Measurements from ENCODE around the gene GARNL3.

GARNL3 gene

DNA sequence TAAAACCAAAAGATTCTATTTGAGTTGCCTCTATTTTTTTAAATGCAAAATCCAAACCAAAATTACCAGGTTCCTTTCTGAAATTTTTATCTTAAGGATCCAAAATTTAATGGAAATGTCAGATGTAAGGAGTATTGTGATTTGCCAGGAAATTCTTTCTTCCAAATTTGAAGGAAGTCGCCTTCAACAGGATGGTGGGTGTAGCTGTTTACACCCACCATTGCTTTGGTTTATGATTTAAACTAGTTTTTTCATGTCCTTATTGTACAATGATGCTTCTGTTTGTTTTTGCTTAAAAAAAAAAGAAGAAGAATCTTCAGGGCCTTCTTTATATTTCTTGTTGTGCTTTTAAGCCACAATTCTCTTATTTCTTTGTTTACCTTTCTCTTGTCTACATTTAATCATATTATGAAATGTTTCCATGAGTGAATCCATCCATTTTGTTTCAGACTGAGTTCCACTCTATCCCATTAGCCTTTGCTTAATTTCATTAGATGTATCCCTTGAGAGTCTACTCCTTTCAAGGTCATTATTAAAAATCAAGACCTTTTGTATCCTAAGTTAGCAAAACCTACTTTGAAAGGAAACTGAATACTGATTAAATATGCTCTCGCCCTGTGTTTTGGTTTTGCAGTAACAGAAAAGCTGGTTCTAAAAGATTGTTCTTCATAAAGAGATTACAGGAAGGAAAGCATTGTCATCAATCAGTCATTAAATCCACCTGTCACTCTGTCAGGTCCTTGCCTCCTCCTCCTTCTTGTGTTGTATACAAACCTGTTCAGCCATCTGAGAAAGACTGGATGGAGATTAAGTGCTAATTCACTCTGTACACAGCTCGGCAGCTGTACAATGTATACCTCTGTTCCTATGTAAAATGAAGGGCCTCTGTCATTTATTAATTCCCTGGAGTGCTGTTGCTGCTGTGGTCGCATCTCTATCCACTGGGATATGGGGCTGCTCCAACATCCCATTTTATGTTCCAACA, 86.9 kb downstream of the GARNL3 start:
- no peak for DNase-seq (ENCODE audit: low read depth)

GRCh38 chr9:127353882-127354281, 89.3 kb downstream of the GARNL3 start:
- DNase-seq (ENCODE audit: low read depth) = no peak

DNA sequence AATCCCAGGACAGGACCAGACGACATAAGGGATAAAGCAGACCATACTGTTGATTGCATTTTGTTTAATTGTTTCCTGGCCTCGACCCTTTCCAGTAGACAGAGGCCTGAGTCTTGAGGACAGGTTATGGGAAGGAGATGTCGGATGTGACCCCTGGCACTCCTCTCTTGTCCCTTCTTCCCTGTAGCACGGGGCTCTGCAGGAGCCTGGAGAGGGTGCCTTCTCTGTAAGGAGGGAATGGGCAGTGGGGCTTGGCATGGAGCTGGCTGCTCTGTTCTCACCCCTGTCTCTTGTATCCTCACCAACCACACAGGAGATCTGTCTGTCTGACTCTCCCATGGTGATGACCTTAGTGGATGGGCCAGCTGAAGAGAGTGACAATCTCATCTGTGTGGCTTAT, 92.3 kb downstream of the GARNL3 start:
- DNase-seq (ENCODE audit: low read depth) = no peak

DNA sequence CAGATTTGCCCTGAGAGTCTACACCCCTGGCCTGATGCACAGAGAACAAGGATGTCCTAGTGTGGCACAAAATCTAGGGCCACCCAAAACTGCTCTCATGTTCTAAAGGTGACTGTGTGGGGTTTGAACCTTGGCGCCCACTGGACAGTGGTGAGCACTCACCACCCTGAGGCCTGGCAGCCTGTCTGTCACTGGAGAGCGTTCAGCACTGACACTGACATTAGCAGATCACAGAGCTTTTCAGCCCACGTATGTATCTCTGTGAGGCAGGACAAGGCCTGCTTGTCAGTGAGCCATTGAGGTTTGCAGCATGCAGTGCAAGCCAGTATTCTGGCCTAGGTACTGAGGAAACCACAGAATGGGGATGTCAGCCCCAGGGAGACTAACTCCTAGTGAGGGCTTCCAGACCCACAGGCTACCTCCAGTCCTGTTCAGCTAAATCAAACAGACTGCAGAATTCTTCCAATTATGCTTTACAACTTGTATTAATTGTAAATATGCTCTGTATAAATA, 93.5 kb downstream of the GARNL3 start:
- no peak for DNase-seq (ENCODE audit: low read depth)

DNA sequence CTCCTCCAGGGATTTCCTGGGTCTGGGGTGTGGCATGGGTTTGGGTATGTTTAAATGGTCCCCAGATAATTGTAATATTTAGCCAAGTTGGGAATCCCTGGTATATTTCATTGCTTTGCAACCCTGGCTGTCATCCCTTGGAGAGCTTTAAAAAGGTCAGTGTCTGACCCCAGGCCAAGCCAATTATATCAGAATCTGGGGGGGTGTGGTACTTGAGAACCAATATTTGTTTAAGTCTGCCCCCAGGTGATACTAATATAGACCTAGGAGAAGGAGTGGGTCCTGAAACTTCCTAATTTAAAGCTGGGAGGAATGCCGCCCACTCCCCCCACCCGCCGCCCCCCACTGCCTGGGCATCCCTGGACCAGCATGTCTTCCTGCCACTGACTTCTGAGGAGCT, 94.2 kb downstream of the GARNL3 start:
- no peak for DNase-seq (ENCODE audit: low read depth)

DNA sequence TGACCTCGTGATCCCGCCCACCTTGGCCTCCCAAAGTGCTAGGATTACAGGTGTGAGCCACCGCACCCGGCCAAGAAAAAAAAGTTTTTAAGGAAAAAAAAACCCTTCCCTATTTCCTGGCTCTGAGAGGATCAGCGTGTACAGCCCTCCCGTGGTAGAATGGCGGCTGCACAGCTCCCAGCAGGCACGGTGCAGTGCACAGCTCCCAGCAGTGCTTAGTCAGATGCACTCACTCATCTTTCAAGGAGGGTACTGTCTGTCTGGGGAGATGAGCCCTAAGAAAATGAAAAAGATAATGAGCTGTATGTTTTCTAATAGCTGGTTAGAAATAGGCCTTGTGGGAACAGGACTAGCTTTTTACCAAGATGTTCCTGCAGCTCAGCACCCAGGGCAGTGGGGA, 95.7 kb downstream of the GARNL3 start:
- DNase-seq (ENCODE audit: low read depth) = no peak

DNA sequence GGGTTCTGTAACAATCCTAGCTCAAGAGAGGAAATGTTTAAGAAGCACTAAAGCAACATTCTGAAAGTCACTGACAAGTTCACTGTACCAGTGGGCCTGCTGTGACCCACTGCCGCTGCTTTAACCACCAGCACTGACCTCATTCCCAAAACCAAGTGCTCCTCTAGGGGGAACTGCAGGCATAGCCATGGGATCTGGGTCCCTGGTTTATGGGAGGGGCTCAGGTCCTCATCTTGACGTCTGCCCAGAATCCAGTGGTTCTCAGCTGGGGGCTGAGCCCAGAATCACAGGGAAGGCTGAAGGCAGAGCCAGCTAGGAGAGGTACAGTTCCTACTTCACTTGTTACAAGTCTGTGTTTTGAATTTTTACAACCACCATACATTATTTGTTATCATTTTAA, 96.3 kb downstream of the GARNL3 start:
- DNase-seq (ENCODE audit: low read depth) = no peak

GRCh38 chr9:127361561-127361960, 97.0 kb downstream of the GARNL3 start:
- DNase-seq (ENCODE audit: low read depth) = no peak

GRCh38 chr9:127362829-127363228, 98.3 kb downstream of the GARNL3 start:
- DNase-seq (ENCODE audit: low read depth) = no peak

- DNase-seq (ENCODE audit: low read depth) = no peak
Observed at GRCh38 chr9:127365461-127365860, 100.9 kb downstream of the GARNL3 start.

DNA sequence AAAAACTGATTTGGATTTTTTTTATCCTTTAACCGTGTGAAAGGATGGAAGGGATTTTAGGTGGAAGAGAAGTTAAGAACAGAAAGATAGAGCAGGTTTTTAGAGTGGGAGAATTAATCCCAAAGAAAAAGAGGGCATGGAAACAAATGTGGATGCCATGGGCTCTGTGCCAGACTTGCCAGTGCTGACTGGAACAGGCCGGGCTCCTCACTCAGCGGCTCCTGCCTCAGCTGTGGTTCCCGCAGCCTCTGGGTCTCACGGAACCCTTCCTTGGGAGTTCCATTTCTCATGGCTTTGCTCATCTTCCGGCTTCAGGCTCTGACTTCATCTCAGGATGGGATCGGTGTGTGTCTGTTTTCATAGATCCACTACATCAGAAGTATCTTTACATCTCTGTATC, 102.0 kb downstream of the GARNL3 start:
- no peak for DNase-seq (ENCODE audit: low read depth)

GRCh38 chr9:127368852-127369402, 104.4 kb downstream of the GARNL3 start:
- DNase-seq (ENCODE audit: low read depth) = no peak

DNA sequence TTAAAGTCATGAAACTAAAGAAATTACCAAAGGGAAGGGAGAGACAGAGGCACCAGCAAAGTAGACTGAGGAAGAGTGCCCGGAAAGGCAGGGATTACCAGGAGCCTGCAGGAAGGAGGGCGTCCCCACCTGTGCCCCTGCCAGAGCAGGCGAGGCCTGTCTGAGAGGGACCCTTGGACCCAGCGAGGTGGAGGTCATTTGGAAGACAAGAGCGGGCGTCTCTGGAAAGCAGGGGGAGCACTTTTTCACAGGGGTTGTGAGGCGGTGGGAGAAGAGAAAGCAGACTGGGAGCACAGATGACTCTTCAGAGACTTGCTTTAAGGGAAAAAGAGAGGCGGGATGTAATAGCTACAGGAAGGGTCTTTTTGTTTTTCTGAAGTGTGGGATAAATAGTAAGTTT, 104.9 kb downstream of the GARNL3 start:
- no peak for DNase-seq (ENCODE audit: low read depth)

- DNase-seq (ENCODE audit: low read depth) = no peak
Observed at GRCh38 chr9:127370147-127370579, 105.6 kb downstream of the GARNL3 start.

- DNase-seq (ENCODE audit: low read depth) = no peak
Observed at GRCh38 chr9:127370672-127371648, 106.4 kb downstream of the GARNL3 start.

GRCh38 chr9:127380479-127380878, 115.9 kb downstream of the GARNL3 start:
- DNase-seq (ENCODE audit: low read depth) = no peak

- DNase-seq (ENCODE audit: low read depth) = no peak
Observed at GRCh38 chr9:127382541-127382940, 118.0 kb downstream of the GARNL3 start.

DNA sequence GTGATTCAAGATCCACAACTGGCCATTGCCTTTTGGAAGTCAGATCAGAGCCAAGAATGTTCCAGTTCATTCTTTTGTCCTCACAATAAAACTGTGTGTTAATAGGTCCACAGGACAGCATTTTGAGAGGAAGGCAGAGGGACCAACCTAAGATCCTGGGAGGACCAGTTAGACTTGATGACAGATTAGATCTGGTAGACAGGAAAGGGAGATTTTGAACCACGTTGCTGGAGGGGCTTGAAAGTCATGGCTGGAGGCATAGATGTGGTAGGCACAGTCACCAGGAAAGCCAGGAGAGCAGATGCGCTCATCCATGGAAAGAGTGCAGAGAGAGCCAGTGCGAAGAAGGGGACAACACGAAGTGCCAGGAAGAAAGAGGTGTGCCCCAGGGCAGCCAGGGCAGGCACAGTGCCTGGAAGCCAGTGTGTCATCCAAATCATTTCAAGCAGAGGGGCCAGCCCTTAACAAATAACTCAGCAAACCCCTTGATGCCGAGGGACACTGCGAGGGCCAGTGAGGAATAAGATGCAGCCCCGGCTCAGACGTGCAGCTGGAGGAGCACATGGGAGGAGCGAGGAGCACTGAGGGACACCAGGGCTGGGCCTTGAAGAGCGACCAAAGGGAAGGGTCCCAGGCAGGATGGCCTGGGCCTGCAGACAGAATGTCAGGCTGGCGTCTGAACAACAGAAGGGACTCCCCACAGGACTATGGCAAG, 119.6 kb downstream of the GARNL3 start:
- no peak for DNase-seq (ENCODE audit: low read depth)

GRCh38 chr9:127384901-127385300, 120.3 kb downstream of the GARNL3 start:
- DNase-seq (ENCODE audit: low read depth) = no peak

DNA sequence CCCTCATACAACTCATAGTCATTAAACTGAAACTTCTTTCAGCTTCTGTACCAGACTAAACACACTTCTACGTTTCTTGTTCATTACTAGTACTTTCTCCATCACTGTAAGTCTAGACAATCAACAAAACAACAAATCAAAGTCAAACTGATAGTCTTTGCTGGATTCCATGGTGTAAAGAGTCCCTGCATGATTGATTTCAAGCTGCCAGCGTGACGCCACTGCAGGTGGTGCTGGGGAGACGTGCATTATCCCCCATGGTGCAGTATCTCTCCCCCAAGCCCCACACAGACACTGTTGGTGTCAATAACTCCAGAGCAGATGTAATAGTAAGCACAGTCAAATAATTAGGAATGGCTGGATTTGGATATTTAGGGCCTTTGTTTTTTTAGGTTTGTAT, 121.7 kb downstream of the GARNL3 start:
- no peak for DNase-seq (ENCODE audit: low read depth)

DNA sequence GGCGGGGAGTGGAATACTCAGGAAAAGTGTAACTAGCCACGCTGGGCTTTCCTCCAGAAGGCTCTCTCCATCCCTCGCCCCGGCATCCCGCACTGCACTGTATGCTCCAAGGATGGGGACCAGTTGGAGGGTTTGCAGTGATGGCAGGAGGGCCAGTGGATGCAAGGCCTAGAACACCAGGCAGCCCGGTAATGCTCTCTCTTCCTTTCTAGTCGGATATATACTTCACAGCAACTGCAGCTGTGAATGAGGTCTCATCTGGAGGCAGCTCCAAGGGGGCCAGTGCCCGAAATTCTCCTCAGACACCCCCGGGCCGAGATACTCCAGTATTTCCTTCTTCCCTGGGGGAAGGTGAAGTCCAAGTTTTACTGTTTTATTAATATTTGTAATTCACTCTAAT, 122.4 kb downstream of the GARNL3 start:
- DNase-seq (ENCODE audit: low read depth) = no peak

Data from activated T-cell treated with anti-CD3 and anti-CD28 coated beads for 24 hours (primary cell).